Measurements from ENCODE around the gene ADTRP. TPM values are rescaled to one million over a fixed set of nuclear protein-coding genes. Genes with fewer than 3 reads are reported as not detected.

ADTRP gene
- total and polyA plus RNA-seq, 2 experiments from 2014 or later, result 1.3 to 2.6 TPM

DNA sequence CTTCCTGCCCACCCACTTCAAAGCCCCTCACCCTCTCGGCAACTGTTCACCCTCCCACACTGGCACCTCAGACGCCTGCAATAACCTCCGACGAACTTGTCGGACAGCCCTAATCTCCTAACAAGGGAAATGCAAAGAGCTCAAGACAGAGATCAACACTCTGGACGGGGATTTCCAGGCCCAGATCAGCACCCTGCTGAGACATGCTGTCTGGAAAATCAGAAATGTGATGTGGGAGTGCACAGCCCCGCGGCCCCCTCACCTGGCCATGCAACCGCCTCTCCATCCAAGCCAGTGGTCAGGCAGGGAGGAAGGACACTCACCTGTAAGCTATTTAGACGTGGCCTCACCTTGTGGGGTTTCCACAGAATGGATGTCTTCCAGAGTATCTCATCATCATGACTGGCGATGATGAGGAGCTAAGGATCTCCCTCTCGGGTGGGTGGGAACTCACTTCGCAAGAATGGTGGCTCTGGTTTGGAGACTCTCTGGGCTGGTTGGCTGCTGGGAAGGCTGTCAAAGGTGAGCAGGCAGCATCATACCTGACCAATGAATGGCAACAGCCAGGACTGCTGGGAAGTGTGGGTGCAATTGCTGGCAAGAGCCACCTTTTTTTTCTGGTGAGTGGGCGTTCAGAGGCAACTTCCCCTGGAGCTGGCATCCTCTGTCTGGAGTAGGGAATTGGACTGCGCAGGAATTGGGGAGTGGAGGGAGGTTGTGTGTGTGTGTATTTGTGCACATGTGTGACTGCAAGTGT lies 28.1 kb upstream of the ADTRP start:
- Histone ChIP-seq H4K20me1 (ENCODE audit: insufficient read depth) (no peaks in the 10 kb centered on the region), H3K4me1 (ENCODE audit: insufficient read depth) (peaks cover 29% of the 10 kb centered on the region), H2AFZ (no peak overlapping the region), H3K27ac (no peak overlapping the region), H3K79me2 (ENCODE audit: insufficient read depth) (no peaks in the 10 kb centered on the region), H3K27me3 (replicated peaks; ENCODE audit: insufficient read depth) (no peaks in the 10 kb centered on the region), H3F3A (ENCODE audit: insufficient read depth) (peaks cover 14% of the 10 kb centered on the region; the same call in 1 of the 2 replicates), H3K36me3 (ENCODE audit: low read depth) (no peaks in the 10 kb centered on the region), H3K9me3 (ENCODE audit: low read depth) (no peaks in the 10 kb centered on the region), H3K9me2 (ENCODE audit: insufficient read depth) (no peaks in the 10 kb centered on the region), H3K4me2 (ENCODE audit: unreplicated experiment) (no peak overlapping the region), H3K4me3 (no peak overlapping the region), H3K9ac (no peak overlapping the region)
- no peak for DNase-seq
- in situ Hi-C loops (cut with MboI), result no loop called here
- 61 to 62% methylated on average over 15 of the region's 15 CpGs for WGBS, 2 experiments (ENCODE audit: low coverage in 1 of 2, low lambda C conversion rate in 2 of 2, missing lambda C conversion rate in 2 of 2)
- TF ChIP-seq EZH2 (IDR thresholded peaks at IDR 0.05; ENCODE audit: insufficient read depth, poor library complexity, severe bottlenecking) (no peak), EZH2phosphoT487 (IDR thresholded peaks at IDR 0.05; ENCODE audit: insufficient read depth, low read depth) (no peak)

GRCh38 chr6:11805259-11806053 lies 26.9 kb upstream of the ADTRP start:
- H3F3A ChIP-seq (ENCODE audit: insufficient read depth), result peaks cover 12% of the 10 kb centered on the region; the same call in 1 of the 2 replicates
- no peak overlapping the region for H3K9ac ChIP-seq
- 91 to 92% methylated on average over 13 of the region's 13 CpGs for WGBS, 2 experiments (ENCODE audit: low coverage in 1 of 2, low lambda C conversion rate in 2 of 2, missing lambda C conversion rate in 2 of 2)
- H3K9me2 ChIP-seq (ENCODE audit: insufficient read depth), result no peaks in the 10 kb centered on the region
- in situ Hi-C loops (cut with MboI), result no loop called here
- TF ChIP-seq EZH2phosphoT487 (IDR thresholded peaks at IDR 0.05; ENCODE audit: insufficient read depth, low read depth) (no peak), EZH2 (IDR thresholded peaks at IDR 0.05; ENCODE audit: insufficient read depth, poor library complexity, severe bottlenecking) (no peak)
- no peak overlapping the region for H3K27ac ChIP-seq
- H3K79me2 ChIP-seq (ENCODE audit: insufficient read depth), result no peaks in the 10 kb centered on the region
- no peaks in the 10 kb centered on the region for H4K20me1 ChIP-seq (ENCODE audit: insufficient read depth)
- H2AFZ ChIP-seq, result no peak overlapping the region
- H3K4me2 ChIP-seq (ENCODE audit: unreplicated experiment), result no peak overlapping the region
- no peak overlapping the region for H3K4me3 ChIP-seq
- H3K9me3 ChIP-seq (ENCODE audit: low read depth), result no peaks in the 10 kb centered on the region
- no peak for DNase-seq
- H3K36me3 ChIP-seq (ENCODE audit: low read depth), result no peaks in the 10 kb centered on the region
- peaks cover 20% of the 10 kb centered on the region for H3K4me1 ChIP-seq (ENCODE audit: insufficient read depth)
- H3K27me3 ChIP-seq (replicated peaks; ENCODE audit: insufficient read depth), result no peaks in the 10 kb centered on the region

DNA sequence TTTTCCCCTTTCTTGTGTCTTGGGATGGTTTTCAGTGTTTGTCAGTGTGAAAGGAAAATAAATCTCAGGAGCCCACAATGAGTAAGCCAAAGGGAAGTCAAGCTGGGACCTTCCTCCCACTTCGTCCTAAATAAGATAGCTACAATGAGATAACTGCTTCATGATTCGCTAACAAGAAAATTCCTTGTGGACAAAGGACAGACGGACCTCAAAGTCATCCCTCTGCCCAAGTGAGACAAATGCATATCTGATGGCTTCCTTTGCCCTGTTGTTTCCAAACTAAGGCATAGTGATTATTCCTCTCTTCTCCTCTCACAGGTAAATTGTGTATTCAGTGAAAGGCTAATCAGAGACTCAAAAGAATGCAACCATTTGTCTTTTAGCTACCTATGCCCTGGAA lies 26.1 kb upstream of the ADTRP start:
- Histone ChIP-seq H3K9me3 (ENCODE audit: low read depth) (no peaks in the 10 kb centered on the region), H3K27ac (no peak overlapping the region), H3K27me3 (replicated peaks; ENCODE audit: insufficient read depth) (no peaks in the 10 kb centered on the region), H3K4me1 (ENCODE audit: insufficient read depth) (peaks cover 13% of the 10 kb centered on the region), H2AFZ (no peak overlapping the region), H3K4me3 (no peak overlapping the region), H3K36me3 (ENCODE audit: low read depth) (no peaks in the 10 kb centered on the region), H3K4me2 (ENCODE audit: unreplicated experiment) (no peak overlapping the region), H3K79me2 (ENCODE audit: insufficient read depth) (no peaks in the 10 kb centered on the region), H3K9ac (no peak overlapping the region), H4K20me1 (ENCODE audit: insufficient read depth) (no peaks in the 10 kb centered on the region), H3F3A (ENCODE audit: insufficient read depth) (peaks cover 8% of the 10 kb centered on the region; the same call in 1 of the 2 replicates), H3K9me2 (ENCODE audit: insufficient read depth) (no peaks in the 10 kb centered on the region)
- in situ Hi-C loops (cut with MboI), result no loop called here
- peak; percentile 10 for DNase-seq
- no peak for TF ChIP-seq EZH2 (IDR thresholded peaks at IDR 0.05; ENCODE audit: insufficient read depth, poor library complexity, severe bottlenecking)
- no peak for TF ChIP-seq EZH2phosphoT487 (IDR thresholded peaks at IDR 0.05; ENCODE audit: insufficient read depth, low read depth)
- WGBS, 2 experiments (ENCODE audit: low coverage in 1 of 2, low lambda C conversion rate in 2 of 2, missing lambda C conversion rate in 2 of 2), result 48 to 51% methylated on average over 3 of the region's 3 CpGs

DNA sequence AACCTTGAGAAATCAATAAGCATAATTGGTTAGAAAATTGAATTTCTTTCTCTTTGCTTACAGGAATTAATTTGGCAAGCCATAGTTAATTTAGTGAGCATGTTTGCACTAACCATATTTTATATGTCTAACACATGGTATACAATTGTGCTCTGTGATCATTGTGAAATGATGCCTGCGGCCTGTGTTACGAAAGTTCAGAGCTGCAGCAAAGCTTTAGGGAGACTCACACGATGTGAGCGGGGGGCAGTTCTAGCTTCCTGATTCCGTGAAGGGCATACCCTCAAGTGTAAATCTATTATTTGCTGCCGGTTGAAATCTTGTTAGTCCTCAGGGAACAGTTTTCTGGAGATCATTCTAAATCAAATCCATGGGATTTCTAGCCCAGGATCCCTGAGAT lies 25.5 kb upstream of the ADTRP start:
- Histone ChIP-seq H3K4me2 (ENCODE audit: unreplicated experiment) (no peak overlapping the region), H3K79me2 (ENCODE audit: insufficient read depth) (no peaks in the 10 kb centered on the region), H3K27me3 (replicated peaks; ENCODE audit: insufficient read depth) (no peaks in the 10 kb centered on the region), H3K9me2 (ENCODE audit: insufficient read depth) (no peaks in the 10 kb centered on the region), H3F3A (ENCODE audit: insufficient read depth) (peaks cover 3% of the 10 kb centered on the region; the same call in 1 of the 2 replicates), H3K9ac (no peak overlapping the region), H4K20me1 (ENCODE audit: insufficient read depth) (no peaks in the 10 kb centered on the region), H3K4me1 (ENCODE audit: insufficient read depth) (peaks cover 7% of the 10 kb centered on the region; the same call in 1 of the 2 replicates), H3K9me3 (ENCODE audit: low read depth) (no peaks in the 10 kb centered on the region), H3K4me3 (no peak overlapping the region), H2AFZ (no peak overlapping the region), H3K27ac (no peak overlapping the region), H3K36me3 (ENCODE audit: low read depth) (no peaks in the 10 kb centered on the region)
- TF ChIP-seq EZH2phosphoT487 (IDR thresholded peaks at IDR 0.05; ENCODE audit: insufficient read depth, low read depth) (no peak), EZH2 (IDR thresholded peaks at IDR 0.05; ENCODE audit: insufficient read depth, poor library complexity, severe bottlenecking) (no peak)
- no peak for DNase-seq
- in situ Hi-C loops (cut with MboI), result no loop called here
- 89% methylated on average over 6 of the region's 6 CpGs for WGBS, 2 experiments (ENCODE audit: low coverage in 1 of 2, low lambda C conversion rate in 2 of 2, missing lambda C conversion rate in 2 of 2)
